GM15510 (cell line): ENCODE results near the gene JMJD8.

Experiments used
- POLR2A ChIP-seq: IDR thresholded peaks from 3 replicates; pipeline ENCODE4 v1.6.1; 2011; ENCODE audit warnings: borderline replicate concordance; ENCODE audit not compliant: insufficient read length; ENCODE audit errors: extremely low read depth

JMJD8 gene

DNA sequence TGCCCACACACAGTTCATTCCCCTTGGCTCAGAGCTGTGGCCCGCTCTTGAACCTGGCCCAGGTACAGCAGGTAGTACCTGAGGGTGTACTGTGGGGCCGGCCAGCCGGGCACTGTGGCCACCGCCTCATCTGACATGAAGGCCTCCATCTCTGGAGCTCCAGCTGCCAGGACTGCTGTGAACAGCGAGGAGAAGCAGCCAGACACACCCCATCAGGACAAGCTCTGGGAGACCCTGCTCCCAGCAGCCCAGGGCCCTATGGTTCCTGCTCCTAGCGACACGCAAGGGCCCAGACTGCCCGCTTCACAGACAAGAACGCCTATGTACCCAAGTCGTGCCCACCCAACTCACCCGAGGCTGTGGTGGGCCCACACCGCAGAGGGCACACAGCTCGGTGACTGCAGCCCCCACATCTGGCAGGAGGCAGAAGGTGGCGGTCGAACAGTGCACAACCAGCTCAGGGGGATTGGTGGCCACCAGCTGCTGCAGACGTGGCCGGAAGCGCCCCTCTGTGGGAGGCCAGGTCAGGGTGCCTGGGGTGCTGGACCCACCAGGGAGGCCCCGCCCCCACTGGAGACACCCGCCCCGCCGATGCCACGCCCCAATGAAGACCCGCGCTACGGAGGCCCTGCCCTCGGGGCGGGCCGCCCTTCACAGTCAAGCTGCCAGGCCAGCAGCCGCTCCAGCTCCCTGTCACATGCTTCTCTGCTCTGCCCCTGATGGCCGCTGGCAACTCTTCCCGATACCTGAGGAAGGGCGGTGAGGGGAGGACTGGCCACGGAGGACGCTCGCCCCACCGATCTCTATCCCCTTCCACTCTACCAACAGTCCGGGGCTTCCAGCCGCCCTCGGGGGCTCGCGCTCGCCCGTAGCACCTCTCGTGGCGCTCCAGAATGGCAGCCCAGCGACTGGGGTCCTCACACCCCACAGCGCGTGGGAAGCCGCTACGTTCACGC lies 5.0 kb downstream of the JMJD8 start:
- peak; percentile 33 for TF ChIP-seq POLR2A

DNA sequence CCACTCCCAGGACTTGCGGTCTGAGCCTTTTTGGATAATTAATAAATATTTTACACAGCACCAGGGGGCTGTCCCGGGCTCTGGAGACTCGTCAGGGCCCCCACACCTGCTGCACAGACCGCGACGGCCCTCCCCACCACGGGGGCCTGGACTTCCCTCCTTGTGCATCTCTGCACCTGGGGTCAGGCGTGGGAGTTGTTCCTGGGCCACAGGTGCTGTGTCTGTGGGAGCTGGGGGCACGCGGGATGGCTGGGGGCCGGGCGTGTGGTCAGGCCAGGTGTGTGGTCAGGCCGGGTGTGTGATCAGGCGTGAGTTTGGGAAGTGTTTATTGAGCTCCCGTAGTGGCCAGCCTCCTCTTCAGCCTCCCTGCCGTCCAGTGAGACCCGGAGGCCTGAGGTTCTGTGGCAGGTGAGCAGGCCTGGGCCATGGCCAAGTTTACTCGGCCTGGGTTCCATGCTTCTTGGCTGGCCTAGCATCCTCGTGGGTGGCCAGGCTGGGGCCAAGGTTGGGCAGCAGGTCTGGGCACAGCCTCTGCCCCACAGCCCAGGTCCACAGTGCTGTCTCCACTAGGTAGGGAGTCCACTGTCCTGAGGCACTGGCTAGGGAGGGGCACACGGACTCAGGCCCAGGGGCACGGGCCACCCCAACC lies 5.8 kb downstream of the JMJD8 start:
- TF ChIP-seq POLR2A = no peak

DNA sequence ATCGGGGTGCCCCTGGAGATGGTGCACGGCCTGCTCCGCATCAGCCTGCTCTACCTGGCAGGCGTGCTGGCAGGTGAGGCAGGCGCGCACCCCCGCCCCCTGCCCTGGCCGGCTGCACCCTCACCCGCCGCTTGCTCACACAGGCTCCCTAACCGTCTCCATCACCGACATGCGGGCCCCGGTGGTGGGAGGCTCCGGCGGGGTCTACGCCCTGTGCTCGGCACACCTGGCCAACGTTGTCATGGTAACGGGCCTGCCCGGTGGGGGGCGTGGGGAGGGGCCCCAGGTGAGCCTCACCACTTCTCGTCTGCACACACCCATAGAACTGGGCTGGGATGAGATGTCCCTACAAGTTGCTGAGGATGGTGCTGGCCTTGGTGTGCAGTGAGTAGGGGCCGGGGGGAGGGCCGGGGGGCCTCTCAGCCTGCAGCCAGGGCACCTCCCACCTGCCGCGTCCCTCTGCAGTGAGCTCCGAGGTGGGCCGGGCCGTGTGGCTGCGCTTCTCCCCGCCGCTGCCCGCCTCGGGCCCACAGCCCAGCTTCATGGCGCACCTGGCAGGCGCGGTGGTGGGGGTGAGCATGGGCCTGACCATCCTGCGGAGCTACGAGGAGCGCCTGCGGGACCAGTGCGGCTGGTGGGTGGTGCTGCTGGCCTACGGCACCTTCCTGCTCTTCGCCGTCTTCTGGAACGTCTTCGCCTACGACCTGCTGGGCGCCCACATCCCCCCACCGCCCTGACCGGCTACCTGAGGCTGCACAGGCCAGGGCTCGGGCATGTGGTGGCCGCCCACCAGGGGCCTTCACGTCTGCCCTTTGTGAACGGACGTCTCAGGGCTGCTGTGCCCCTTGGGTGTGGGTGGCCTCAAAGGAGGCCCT lies 6.6 kb downstream of the JMJD8 start:
- TF ChIP-seq POLR2A = no peak

GRCh38 chr16:676913-677312 lies 7.2 kb downstream of the JMJD8 start:
- no peak for TF ChIP-seq POLR2A

- TF ChIP-seq POLR2A = no peak
Observed at GRCh38 chr16:676565-676902, 7.6 kb downstream of the JMJD8 start.

GRCh38 chr16:675884-676564 lies 8.1 kb downstream of the JMJD8 start:
- no peak for TF ChIP-seq POLR2A

GRCh38 chr16:674968-675883 lies 8.9 kb downstream of the JMJD8 start, which contains the start of gene RHBDL1:
TSS of gene RHBDL1 (plus strand) at chr16:675671. CDS start at chr16:675791, 120 bp downstream.
- TF ChIP-seq POLR2A = no peak

GRCh38 chr16:674214-674881 lies 9.8 kb downstream of the JMJD8 start:
- TF ChIP-seq POLR2A = no peak

DNA sequence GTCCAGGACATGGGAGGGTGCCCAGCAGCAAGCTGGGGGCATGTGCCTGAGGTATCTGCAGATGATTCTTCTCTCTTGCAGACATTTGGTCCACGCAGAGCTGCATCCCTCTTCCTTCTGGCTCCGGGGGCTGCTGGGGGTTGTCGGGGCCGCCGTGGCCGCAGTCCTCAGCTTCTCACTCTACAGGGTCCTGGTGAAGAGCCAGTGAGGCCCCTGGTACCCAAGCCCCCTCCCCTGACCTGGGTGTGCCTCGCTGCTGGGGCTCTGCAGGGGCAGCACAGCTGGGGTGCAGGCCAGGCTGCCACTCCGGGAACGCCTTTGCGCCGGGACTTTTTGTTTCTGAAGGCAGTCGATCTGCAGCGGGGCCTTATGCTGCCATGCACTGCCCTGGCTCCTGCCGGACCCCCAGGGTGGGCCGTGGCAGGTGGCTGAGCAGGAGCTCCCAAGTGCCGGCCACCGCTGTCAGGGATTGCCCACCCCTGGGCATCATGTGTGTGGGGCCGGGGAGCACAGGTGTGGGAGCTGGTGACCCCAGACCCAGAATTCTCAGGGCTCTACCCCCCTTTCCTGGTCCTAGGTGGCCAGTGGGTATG lies 10.6 kb downstream of the JMJD8 start:
- TF ChIP-seq POLR2A = no peak

- TF ChIP-seq POLR2A = no peak
Observed at GRCh38 chr16:672851-673250, 11.3 kb downstream of the JMJD8 start.

- no peak for TF ChIP-seq POLR2A
Observed at GRCh38 chr16:672371-672770, 11.8 kb downstream of the JMJD8 start.

- TF ChIP-seq POLR2A = no peak
Observed at GRCh38 chr16:671353-672131, 12.6 kb downstream of the JMJD8 start.
